ENCODE data around the gene ELK3. TPM values are rescaled to one million over a fixed set of nuclear protein-coding genes. Genes with fewer than 3 reads are reported as not detected.

The ELK3 gene
- total RNA-seq, 1 experiment from 2014 or later, result 17.8 TPM

GRCh38 chr12:96187956-96188355 is 6.2 kb upstream of the ELK3 start:
- DNase-seq (ENCODE audit: low spot score), result no peak

GRCh38 chr12:96189781-96190180 is 4.4 kb upstream of the ELK3 start:
- DNase-seq (ENCODE audit: low spot score), result no peak

- no peak for DNase-seq (ENCODE audit: low spot score)
Observed at GRCh38 chr12:96190413-96191108, 3.6 kb upstream of the ELK3 start.

GRCh38 chr12:96192926-96193573 is 1.1 kb upstream of the ELK3 start:
- no peak for DNase-seq (ENCODE audit: low spot score)

- no peak for DNase-seq (ENCODE audit: low spot score)
Observed at GRCh38 chr12:96194576-96194889, 358 bp downstream of the ELK3 start.

- peak; percentile 82 for DNase-seq (ENCODE audit: low spot score)
Observed at GRCh38 chr12:96194971-96195844, 1.0 kb downstream of the ELK3 start.

- DNase-seq (ENCODE audit: low spot score), result peak; percentile 54
Observed at GRCh38 chr12:96195845-96196451, 1.8 kb downstream of the ELK3 start.

- no peak for DNase-seq (ENCODE audit: low spot score)
Observed at GRCh38 chr12:96196781-96197180, 2.6 kb downstream of the ELK3 start.

- DNase-seq (ENCODE audit: low spot score), result peak; percentile 64
Observed at GRCh38 chr12:96197503-96198272, 3.5 kb downstream of the ELK3 start.

GRCh38 chr12:96198965-96199364 is 4.8 kb downstream of the ELK3 start:
- DNase-seq (ENCODE audit: low spot score), result peak; percentile 35

- no peak for DNase-seq (ENCODE audit: low spot score)
Observed at GRCh38 chr12:96199464-96199863, 5.3 kb downstream of the ELK3 start.

- no peak for DNase-seq (ENCODE audit: low spot score)
Observed at GRCh38 chr12:96201272-96202227, 7.4 kb downstream of the ELK3 start.

- DNase-seq (ENCODE audit: low spot score), result no peak
Observed at GRCh38 chr12:96204381-96204780, 10.2 kb downstream of the ELK3 start.

- DNase-seq (ENCODE audit: low spot score), result no peak
Observed at GRCh38 chr12:96205908-96206307, 11.7 kb downstream of the ELK3 start.

GRCh38 chr12:96206936-96207662 is 12.9 kb downstream of the ELK3 start:
- DNase-seq (ENCODE audit: low spot score), result no peak

GRCh38 chr12:96208346-96208745 is 14.2 kb downstream of the ELK3 start:
- DNase-seq (ENCODE audit: low spot score), result no peak

- DNase-seq (ENCODE audit: low spot score), result no peak
Observed at GRCh38 chr12:96208801-96209549, 14.8 kb downstream of the ELK3 start.

- DNase-seq (ENCODE audit: low spot score), result no peak
Observed at GRCh38 chr12:96210376-96211055, 16.3 kb downstream of the ELK3 start.
